ENCODE measurements around the gene OR14A2.
"Not testable (repeated sequence)": the region's sequence is repeated elsewhere in the genome, so short reads cannot be mapped to it uniquely, and the experiment has no call there.

Gene OR14A2

GRCh38 chr1:247748041-247748440 lies at the start of gene OR14A2:
Gene OR14A2, minus strand, starts transcription at chr1:247748141.
- DNase-seq = no peak

- no peak for DNase-seq
Observed at GRCh38 chr1:247797518-247797917, 49.6 kb upstream of the OR14A2 start.

- DNase-seq = no peak
Observed at GRCh38 chr1:247769603-247770002, 21.7 kb upstream of the OR14A2 start.

- no peak for DNase-seq
Observed at GRCh38 chr1:247760456-247760855, 12.5 kb upstream of the OR14A2 start, which contains the start of gene OR1C1. Gene OR1C1, minus strand, starts transcription at chr1:247760556. Its CDS starts 2,150 bp downstream, at chr1:247758406.

GRCh38 chr1:247754311-247754710 lies 6.4 kb upstream of the OR14A2 start:
- not testable (repeated sequence) for DNase-seq

GRCh38 chr1:247749870-247750269 lies 1.9 kb upstream of the OR14A2 start:
- DNase-seq = no peak

GRCh38 chr1:247747616-247748015 lies 325 bp downstream of the OR14A2 start:
- no peak for DNase-seq

GRCh38 chr1:247746391-247746935 lies 1.5 kb downstream of the OR14A2 start:
- DNase-seq = no peak

GRCh38 chr1:247742215-247742760 lies 5.7 kb downstream of the OR14A2 start:
- DNase-seq = not testable (repeated sequence)

- DNase-seq = no peak
Observed at GRCh38 chr1:247741756-247742155, 6.2 kb downstream of the OR14A2 start.

- no peak for DNase-seq
Observed at GRCh38 chr1:247740721-247741120, 7.2 kb downstream of the OR14A2 start.

- DNase-seq = no peak
Observed at GRCh38 chr1:247738315-247738714, 9.6 kb downstream of the OR14A2 start, which contains the start of gene OR14K1. Gene OR14K1, plus strand, starts transcription at chr1:247738615. Its CDS starts 0 bp downstream, at chr1:247738615.

GRCh38 chr1:247721222-247721621 lies 26.7 kb downstream of the OR14A2 start:
- no peak for DNase-seq

- DNase-seq = no peak
Observed at GRCh38 chr1:247716546-247716945, 31.4 kb downstream of the OR14A2 start, which contains the start of gene OR6F1. Gene OR6F1, minus strand, starts transcription at chr1:247716646. Its CDS starts 3,891 bp downstream, at chr1:247712755.

- DNase-seq = no peak
Observed at GRCh38 chr1:247713753-247714152, 34.2 kb downstream of the OR14A2 start.

- not testable (repeated sequence) for DNase-seq
Observed at GRCh38 chr1:247710681-247711080, 37.3 kb downstream of the OR14A2 start.

GRCh38 chr1:247701338-247701737 lies 46.6 kb downstream of the OR14A2 start:
- DNase-seq = no peak

- peak; percentile 47 to 52 for DNase-seq
Observed at GRCh38 chr1:247681288-247681897, 66.5 kb downstream of the OR14A2 start.

- no peak for DNase-seq
Observed at GRCh38 chr1:247680171-247680570, 67.8 kb downstream of the OR14A2 start.

GRCh38 chr1:247679639-247680038 lies 68.3 kb downstream of the OR14A2 start, which contains the start of gene OR13G1:
Gene OR13G1, minus strand, starts transcription at chr1:247679739. Its CDS starts 6,698 bp downstream, at chr1:247673041.
- no peak for DNase-seq

Data from AML-193 (cell line).